HFF-Myc (cell line): ENCODE measurements around the gene KBTBD13.
A peak's percentile ranks its signal among the peaks of the same experiment; 100 is the strongest.

Experiments
- DNase-seq: peaks from one replicate; pipeline ENCODE4 v3.0.0-alpha.2; 2011; ENCODE audit warnings: low read depth; ENCODE audit errors: extremely low read depth
- H3K4me3 ChIP-seq: replicated peaks from 2 replicates; pipeline ENCODE4 v1.5.1; 2011; ENCODE audit warnings: low read depth, mild to moderate bottlenecking, control low read depth, low read length
- CTCF ChIP-seq: IDR thresholded peaks from 2 replicates; pipeline ENCODE4 v1.5.1; 2012; ENCODE audit warnings: mild to moderate bottlenecking, low read depth, low read length, control low read depth; ENCODE audit errors: missing control alignments

Gene KBTBD13

DNA sequence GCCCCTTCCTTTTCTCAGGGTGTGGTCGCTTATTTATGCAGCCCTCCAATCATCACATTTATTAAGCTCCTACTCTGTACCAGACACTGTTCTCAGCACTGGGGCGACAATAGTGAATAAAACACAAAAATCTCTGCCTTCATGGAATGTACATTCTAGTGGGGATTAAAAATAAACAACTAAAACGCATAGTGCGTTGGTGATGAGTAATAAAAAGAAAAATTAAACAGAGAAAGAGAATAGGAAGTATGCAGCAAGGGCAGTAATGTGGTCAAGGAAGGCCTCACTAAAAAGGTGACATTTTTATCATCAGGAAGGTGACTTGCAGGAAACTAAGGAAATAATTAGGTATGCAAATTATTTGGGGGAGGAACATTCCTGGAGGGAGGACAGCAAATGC is 26.3 kb upstream of the KBTBD13 start:
- DNase-seq: no peak
- no peak overlapping the region for H3K4me3 ChIP-seq
- no peak for TF ChIP-seq CTCF

- no peak for DNase-seq
- no peak overlapping the region for H3K4me3 ChIP-seq
- TF ChIP-seq CTCF: no peak
These were observed 25.3 kb upstream of the KBTBD13 start for GRCh38 chr15:65051266-65051665.

GRCh38 chr15:65052956-65053355 is 23.6 kb upstream of the KBTBD13 start:
- TF ChIP-seq CTCF: no peak
- H3K4me3 ChIP-seq: no peak overlapping the region
- no peak for DNase-seq

- DNase-seq: peak; percentile 41
- no peak overlapping the region for H3K4me3 ChIP-seq
- peak; percentile 95 for TF ChIP-seq CTCF
These were observed 22.0 kb upstream of the KBTBD13 start for GRCh38 chr15:65054333-65055200.

- TF ChIP-seq CTCF: no peak
- H3K4me3 ChIP-seq: no peak overlapping the region
- DNase-seq: no peak
These were observed 21.2 kb upstream of the KBTBD13 start for GRCh38 chr15:65055201-65055870.

DNA sequence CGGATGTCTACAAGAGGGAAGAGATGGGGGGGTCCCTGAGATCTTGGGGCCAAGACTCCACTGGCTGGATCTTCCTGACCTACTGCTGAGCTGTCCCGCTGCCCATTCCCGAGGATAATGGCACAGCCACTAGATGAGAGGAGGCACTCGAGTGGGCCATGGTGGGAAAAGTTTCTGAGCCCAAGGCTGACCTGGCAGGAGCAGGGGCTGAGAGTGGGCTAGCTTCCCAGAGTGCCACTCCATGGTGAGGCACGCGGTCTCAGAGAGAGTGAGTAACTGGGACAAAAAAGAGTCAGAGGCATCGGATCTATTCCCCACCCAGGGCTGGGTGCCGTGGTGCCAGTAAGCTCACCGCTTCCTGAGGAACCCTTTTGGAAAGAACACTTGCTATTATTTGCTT is 20.4 kb upstream of the KBTBD13 start:
- DNase-seq: no peak
- no peak for TF ChIP-seq CTCF
- H3K4me3 ChIP-seq: no peak overlapping the region
